SK-N-SH treated with all-trans-retinoic acid at 6 μM for 48 hours (cell line): ENCODE measurements around the gene GOSR2.

Experiments used
- ARNTL ChIP-seq: fragments of 450-650 bp; formaldehyde crosslinking; IDR thresholded peaks from 2 replicates; pipeline ENCODE4 v1.5.0; 2020; ENCODE audit warnings: low read depth, mild to moderate bottlenecking, moderate library complexity, borderline replicate concordance
- CREB5 ChIP-seq: fragments of 250-450 bp; sonication (Bioruptor Pico); IDR thresholded peaks from 2 replicates; pipeline ENCODE4 v1.5.1; 2020; ENCODE audit warnings: low read depth, mild to moderate bottlenecking, moderate library complexity
- GLIS3 ChIP-seq: fragments of 250-450 bp; sonication (Bioruptor Pico); IDR thresholded peaks from 2 replicates; pipeline ENCODE4 v1.5.0; 2020; ENCODE audit warnings: mild to moderate bottlenecking, moderate library complexity
- ISL1 ChIP-seq: fragments of 250-450 bp; sonication (Bioruptor Pico); IDR thresholded peaks from 2 replicates; pipeline ENCODE4 v2.1.2; 2022; ENCODE audit warnings: mild to moderate bottlenecking, moderate library complexity
- PPARA ChIP-seq: fragments of 250-450 bp; sonication (Bioruptor Pico); IDR thresholded peaks from 2 replicates; pipeline ENCODE4 v1.5.0; 2020; ENCODE audit warnings: mild to moderate bottlenecking, borderline replicate concordance
- RARB ChIP-seq: fragments of 250-450 bp; sonication (Bioruptor Pico); IDR thresholded peaks from 2 replicates; pipeline ENCODE4 v1.8.0; 2021; ENCODE audit warnings: mild to moderate bottlenecking, moderate library complexity
- SNAI2 ChIP-seq: fragments of 250-450 bp; sonication (Bioruptor Pico); IDR thresholded peaks from 2 replicates; pipeline ENCODE4 v1.5.0; 2020; ENCODE audit warnings: mild to moderate bottlenecking, moderate library complexity
- ZFP3 ChIP-seq: fragments of 250-450 bp; sonication (Bioruptor Pico); IDR thresholded peaks from 2 replicates; pipeline ENCODE4 v1.5.0; 2020; ENCODE audit warnings: mild to moderate bottlenecking, moderate library complexity
- ZFP30 ChIP-seq: fragments of 450-650 bp; formaldehyde crosslinking; IDR thresholded peaks from 2 replicates; pipeline ENCODE4 v1.5.0; 2022; ENCODE audit warnings: mild to moderate bottlenecking, moderate library complexity
- TF ChIP-seq, protein P1 (sequence below): fragments of 250-450 bp; sonication (Bioruptor Pico); IDR thresholded peaks from 2 replicates; pipeline ENCODE4 v1.8.0; 2020; ENCODE audit warnings: mild to moderate bottlenecking, moderate library complexity, borderline replicate concordance

GRCh38 chr17:46887717-46888116 is 35.2 kb upstream of the GOSR2 start:
- no peak for TF ChIP-seq GLIS3 (CRISPR knock-in tag)
- TF ChIP-seq ZFP30 (CRISPR knock-in tag): no peak
- TF ChIP-seq CREB5 (CRISPR knock-in tag): no peak
- TF ChIP-seq SNAI2 (CRISPR knock-in tag): no peak
- TF ChIP-seq RARB (CRISPR knock-in tag): no peak
- TF ChIP-seq, protein P1, sequence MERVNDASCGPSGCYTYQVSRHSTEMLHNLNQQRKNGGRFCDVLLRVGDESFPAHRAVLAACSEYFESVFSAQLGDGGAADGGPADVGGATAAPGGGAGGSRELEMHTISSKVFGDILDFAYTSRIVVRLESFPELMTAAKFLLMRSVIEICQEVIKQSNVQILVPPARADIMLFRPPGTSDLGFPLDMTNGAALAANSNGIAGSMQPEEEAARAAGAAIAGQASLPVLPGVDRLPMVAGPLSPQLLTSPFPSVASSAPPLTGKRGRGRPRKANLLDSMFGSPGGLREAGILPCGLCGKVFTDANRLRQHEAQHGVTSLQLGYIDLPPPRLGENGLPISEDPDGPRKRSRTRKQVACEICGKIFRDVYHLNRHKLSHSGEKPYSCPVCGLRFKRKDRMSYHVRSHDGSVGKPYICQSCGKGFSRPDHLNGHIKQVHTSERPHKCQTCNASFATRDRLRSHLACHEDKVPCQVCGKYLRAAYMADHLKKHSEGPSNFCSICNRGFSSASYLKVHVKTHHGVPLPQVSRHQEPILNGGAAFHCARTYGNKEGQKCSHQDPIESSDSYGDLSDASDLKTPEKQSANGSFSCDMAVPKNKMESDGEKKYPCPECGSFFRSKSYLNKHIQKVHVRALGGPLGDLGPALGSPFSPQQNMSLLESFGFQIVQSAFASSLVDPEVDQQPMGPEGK (CRISPR knock-in tag): no peak
- TF ChIP-seq ZFP3: no peak
- TF ChIP-seq ISL1 (CRISPR knock-in tag): no peak
- no peak for TF ChIP-seq ARNTL
- no peak for TF ChIP-seq PPARA (CRISPR knock-in tag)
